ENCODE measurements around the gene POMGNT2.

The POMGNT2 gene

DNA sequence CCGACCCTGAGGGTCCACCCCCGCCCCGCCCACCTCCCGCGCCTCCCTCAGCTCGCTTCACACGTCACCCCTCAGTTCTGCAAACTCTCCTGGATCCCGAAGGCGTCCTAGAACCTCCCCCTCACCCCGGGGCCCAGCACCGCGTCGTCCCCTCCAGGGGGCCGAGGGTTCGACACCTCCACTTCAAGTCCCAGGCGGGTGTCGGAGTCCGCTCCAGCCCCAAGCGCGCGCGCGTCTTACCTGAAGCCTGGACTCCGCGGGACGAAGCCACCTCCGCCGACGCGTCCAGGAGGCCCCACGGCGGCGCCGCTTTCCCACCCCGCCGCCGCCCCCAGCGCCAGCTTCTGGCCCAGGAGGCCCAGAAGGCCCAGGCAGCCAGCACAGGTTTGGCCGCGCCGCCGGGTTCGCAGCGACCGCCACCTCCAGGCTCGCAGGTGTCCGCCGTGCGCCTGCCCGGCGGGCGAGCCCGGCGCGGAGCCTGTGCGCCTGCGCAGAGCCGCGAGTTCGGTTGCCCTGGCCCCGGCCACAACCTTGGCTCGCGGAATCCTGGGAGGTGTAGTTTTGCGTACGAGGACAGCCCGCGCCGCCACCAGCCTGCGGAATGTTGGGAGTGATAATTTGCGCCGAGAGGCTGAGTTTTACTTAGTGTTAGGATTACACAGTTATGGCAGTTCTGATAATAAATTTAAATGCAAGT lies at the start of gene POMGNT2:
Gene POMGNT2 (minus strand): TSS at position 484 of the 697 bp plus-strand sequence. CDS start 24,648 bp downstream, outside the sequence.
- DNase-seq (ENCODE audit: low read depth): peak; percentile 85

DNA sequence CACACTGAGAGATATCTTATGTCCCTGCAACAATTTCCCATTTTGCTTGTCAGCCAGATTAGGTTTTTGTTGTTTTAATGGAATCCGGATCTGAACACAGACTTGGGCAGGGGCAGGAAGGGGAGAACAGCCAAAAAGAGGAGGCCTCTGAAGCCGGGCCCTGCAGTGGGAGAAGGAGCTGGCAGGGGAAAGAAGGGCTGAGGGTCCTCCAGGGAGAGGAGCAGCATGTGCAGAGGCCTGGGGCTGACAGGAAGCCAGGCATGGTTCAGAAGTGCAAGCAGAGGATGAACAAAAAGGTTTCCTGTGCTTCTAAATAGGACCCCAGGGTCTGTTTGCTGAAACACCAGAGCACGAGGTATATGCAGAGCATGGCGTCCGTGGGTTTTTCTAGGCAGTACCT lies 49.1 kb upstream of the POMGNT2 start:
- DNase-seq (ENCODE audit: low read depth): no peak

DNA sequence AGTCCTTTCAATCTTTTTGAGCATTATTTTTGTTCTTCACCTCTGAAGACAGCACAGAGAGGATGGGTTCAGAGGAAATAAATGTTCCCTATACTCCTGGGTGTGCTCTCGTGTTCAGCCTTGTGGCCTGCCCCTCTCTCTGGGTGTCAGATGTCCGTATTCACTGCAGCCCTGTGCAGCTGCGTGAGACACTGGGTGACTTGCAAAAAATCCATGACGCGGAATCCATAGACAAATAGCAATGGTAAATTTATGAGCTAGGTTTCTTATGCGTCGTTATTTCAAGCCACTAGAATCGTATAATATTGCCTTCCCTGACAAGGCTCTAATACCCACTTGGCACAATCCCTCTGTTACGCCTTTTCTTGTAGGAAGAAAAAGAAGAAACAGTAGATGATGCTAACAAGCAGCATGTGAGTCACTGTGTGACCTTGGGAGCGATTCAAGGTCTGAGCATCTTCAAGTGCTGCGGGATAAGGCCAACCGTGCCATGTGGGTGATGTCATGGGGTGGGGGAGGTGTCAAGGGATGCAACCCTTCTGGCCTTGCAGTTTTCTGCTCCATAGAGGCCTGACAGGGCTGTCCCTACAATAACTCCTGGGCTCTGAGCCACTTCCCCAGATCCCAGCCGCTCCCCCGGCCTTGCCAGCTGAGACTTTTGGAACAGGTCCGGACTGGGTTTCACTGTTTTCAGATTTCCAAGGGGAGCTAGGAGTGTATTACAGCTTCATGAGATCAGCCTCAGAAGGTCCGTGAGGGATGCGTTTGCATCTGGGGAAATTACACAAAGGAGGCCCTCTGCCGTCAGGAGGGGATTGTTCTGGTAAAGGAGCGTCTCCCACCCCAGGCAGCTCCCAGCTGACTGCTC lies 47.6 kb upstream of the POMGNT2 start:
- no peak for DNase-seq (ENCODE audit: low read depth)

DNA sequence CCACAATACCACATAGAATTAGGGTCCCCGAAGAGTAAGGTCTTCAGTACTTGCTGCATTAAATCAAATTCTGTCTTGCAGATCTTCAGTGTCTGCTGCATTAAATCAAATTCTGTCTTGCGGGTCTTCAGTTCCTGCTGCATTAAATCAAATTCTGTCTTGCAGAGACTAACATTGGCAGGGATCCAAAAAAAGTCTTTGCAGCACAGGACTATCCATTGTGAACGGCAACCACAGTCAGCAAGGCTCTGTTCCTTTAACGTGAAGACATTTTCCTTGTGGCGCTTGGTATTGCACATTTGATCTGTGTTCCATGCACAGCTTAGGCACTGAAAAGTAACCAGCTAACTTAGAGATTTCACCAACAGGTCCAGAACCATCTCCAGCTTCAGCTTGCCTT lies 46.8 kb upstream of the POMGNT2 start:
- DNase-seq (ENCODE audit: low read depth): no peak

DNA sequence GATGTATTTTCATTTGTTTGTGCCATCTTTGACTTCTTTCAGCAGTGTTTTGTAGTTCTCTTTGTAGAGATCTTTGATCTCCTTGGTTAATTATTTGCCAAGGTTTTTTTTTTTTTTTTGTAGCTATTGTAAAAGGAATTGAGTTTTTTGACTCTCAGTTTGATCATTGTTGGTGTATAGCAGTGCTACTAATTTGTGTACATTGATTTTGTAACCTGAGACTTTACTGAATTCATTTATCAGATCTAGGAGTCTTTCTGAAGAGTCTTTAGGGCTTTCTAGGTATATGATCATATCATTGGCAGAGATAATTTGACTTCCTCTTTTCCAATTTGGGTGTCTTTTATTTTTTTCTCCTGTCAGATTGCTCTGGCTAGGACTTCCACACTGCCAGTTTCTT lies 42.2 kb upstream of the POMGNT2 start:
- DNase-seq (ENCODE audit: low read depth): no peak

DNA sequence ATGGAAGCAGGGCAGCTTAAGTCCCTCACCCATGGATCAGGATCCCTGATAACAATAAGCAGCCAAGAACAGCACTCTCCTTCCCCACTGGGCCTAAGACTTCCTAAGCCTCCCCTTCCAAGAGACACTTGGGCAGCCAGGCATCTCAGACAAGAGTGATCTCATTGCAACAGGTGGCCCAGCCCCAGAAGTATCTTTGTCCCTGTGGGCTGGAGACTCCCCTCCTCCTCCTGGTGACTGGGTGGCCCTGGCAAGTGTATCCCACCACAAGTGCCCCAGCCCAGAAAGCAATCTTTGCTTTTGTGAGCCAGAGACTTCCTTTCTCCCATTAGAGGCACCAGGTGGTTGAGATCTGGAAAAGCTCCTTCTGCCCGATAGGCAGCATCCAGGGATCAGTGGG lies 40.7 kb upstream of the POMGNT2 start:
- no peak for DNase-seq (ENCODE audit: low read depth)

DNA sequence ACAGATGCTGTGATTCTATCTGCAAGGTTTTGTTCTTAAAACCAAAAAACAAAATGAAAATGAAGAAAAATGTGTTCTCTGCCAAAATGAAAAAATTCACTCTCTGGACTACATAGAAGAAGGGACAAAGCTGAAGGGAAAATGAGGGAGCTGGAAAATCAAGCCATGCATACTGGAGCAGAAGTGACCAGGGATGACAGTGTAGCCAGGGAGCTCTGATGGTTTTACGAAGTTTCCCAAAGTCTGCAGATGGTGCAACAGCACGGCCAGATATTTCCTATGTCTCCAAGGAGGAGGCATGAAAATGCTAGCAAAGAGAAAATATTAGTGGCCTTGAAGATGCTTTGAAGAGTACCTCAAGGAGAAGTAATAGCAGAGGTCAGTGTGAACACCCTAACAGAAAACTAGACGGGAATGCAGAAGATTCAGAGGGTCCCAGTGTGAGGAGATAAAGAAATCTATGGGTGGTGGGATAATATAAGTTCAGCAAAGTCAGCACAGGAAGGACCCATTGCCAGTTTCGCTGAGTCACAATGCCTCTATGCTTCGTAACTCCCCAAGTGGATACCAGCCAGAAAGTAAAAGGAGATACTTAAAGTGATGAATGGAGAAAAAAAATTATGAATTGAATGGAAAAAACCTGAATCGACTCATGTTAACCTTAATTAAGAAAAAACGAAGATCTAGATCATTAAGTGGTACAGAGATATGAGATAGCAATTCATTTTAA lies 39.0 kb upstream of the POMGNT2 start:
- no peak for DNase-seq (ENCODE audit: low read depth)

DNA sequence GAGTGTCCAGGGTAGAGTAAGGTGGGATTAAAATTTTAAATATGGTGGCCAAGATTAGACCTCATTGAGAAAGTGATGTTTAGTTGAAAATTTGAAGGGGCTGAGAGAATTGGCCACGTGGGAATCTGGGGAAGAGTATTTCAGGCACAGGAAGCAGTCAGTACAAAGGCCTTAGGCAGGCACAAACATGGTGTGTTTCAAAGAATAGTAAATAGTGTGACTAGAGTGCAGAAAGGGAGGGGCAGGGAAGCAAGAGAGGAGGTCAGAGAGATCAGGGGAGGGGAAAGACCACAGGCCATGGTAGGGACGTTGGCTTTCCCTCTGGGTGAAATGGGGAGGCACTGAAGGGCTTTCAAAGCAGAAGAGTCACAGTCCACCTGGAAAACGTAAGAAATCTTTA lies 36.6 kb upstream of the POMGNT2 start:
- no peak for DNase-seq (ENCODE audit: low read depth)

DNA sequence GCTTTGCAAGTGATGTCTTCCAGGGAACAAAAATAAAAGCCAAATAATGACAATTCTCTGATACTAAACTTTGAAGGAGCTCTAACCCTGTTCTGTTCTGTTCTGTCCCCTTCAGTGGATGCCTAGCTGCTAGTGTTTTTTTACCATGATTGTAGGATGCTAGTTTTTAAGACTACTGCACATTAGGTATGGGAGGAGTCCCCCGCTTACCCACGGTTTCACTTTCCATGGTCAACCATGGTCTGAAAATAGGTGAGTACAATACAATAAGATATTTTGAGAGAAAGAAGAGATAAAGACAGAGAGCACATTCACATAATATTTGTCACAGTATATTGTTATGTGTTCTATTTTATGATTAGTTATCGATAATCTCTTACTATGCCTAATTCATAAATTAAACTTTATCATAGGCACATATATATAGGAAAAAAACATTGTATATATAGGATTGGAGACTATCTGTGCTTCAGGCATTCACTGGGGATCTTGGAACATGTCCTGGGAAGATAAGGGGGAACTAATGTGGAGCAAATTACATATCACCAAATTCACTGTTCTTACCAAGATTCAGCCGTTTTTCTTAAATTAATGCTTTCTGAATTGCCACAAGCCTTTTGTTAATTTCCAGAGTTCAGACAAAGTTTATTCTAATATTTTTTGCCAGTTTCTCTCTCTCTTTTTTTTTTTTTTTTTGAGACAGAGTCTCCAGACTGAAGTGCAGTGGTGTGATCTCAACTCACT lies 32.8 kb upstream of the POMGNT2 start:
- no peak for DNase-seq (ENCODE audit: low read depth)

DNA sequence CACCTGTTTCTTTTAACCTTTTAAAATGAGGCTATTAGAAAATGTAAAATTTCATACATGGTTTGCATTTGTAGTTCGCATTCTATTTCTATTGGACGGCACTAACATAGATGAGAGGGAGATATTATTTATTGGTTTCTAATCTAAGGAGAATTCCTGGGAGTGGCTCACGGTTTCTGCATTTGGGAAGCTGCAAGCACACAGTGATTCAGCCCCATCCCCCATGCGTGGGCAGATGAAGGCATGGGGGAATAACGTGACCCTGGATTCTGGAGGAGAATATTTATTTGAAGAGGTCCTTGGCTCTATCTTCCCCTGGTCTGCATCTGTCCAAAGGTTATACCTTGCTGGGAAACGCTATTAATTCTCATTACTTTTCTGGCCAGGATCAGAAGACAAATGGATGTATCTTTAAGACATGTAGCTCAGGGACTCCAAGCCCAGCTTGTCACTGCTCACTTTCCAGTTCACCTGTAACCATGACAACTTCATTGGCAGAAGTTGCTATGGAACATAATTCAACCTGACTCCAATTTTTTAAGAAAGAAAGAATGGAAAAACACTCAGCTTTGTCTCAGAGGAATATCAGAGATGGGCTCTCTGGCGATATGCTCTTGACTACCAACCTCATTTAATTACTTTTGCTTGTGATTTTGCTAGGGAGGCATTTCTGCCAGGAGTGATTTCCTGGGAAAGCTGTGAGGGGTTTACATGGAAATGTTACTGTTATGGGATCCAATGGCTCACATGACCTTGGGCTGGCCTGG lies 27.2 kb upstream of the POMGNT2 start:
- no peak for DNase-seq (ENCODE audit: low read depth)

DNA sequence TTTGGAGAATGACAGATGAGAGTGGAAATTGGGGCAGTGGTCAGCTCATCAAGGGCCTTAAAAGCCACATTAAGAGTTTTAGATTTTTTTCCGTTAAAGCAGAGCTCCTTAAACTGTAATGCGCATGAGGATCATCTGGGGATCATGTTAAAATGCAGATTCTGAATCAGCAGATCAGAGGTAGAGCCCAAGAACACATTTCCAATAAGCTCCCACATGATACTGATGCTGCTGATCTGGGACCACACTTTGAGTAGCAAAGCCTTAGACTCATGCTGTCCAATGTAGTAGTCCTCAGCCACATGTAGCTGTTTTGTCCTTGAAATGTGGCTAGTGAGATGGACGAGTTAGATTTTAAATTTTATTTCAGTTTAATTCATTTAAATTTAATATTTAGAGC lies 26.3 kb upstream of the POMGNT2 start:
- DNase-seq (ENCODE audit: low read depth): no peak

DNA sequence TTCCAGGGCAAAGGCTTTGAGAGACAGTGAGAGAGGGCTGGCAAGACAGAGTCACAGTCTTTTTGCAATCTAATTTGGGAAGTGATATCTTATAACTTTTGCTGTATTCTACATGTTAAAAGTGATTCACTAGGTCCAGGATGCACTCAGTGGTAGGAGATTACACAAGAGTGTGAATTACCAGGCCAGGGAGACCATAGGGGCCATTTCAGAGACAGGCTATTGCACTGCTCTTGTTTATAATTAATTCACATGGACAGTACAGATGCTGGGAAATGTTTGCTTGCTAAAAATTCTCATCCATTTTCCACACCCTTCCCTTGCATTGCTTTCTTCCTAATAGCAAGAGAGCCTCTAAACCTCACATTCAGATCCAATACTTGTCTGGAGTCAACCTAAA lies 22.6 kb upstream of the POMGNT2 start:
- no peak for DNase-seq (ENCODE audit: low read depth)

DNA sequence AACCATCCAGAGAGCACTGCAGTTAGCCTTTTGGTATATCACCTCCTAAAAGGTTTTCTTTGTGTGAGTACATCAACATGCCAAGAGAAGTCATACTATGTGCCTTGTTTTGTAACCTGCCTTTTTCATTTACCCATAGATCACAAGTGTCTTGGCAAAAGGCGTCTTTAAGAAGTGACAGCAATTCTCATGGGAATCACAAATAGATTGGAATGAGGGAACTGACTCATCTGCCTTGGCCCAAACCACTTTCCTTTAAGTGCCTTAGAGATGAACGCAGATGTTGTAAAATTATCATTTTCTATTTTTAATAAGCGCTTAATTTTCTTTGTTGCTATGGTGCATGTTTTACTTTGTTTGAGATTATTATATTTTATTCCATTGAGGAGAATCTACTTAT lies 20.7 kb upstream of the POMGNT2 start:
- no peak for DNase-seq (ENCODE audit: low read depth)

DNA sequence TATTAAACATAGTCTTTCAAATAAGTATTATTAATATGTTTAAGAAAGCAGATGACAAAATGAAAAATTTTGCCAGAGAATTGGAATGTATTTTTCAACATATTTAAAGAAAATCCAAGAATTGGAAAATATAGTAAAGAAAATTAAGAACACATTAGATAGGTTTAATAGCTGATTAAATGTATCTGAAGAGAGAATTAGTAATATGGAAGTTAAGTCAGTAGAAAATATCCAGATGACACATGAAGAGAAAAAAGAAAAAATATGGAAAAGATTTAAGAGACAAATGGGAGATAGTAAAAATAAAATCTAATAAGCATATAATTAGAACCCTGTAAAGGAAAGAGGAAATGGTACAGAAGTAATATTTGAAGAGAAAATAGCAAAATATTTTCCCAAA lies 18.0 kb upstream of the POMGNT2 start:
- no peak for DNase-seq (ENCODE audit: low read depth)

DNA sequence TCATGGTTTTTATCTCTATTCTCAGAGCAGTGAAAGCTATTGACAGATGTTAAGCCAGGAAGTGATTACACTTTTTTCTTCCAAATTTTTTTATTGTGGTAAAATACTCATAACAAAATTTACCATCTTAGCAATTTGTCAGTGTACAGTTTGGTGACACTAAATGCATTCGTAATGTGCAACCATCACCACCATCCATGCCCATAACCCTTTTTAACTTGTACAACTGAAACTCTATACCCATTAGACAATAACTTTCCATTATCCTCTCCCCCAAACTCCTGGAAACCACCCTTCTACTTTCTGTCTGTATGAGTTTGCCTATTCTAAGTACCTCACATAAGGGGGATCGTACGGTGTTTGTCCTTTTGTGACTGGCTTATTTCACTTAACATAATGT lies 15.1 kb upstream of the POMGNT2 start:
- no peak for DNase-seq (ENCODE audit: low read depth)

DNA sequence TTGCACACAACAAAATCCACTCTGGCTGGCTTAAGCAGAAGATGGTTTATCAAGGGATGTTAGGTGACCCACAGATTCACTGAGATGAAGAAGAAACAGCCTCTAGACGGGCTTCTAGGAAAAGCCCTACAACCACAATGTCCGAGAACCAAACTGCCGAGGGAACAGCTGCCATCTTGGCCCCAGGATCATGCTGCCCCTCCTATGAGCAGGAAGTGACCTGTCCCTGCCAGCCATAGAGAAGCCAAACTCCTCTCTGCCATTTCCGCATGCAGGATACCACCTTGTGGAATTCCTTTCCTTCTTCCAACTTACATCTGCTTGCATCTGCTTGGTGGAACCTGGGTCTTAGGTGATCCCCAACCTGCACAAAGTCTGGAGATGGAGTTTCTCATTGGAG lies 11.4 kb upstream of the POMGNT2 start:
- no peak for DNase-seq (ENCODE audit: low read depth)

DNA sequence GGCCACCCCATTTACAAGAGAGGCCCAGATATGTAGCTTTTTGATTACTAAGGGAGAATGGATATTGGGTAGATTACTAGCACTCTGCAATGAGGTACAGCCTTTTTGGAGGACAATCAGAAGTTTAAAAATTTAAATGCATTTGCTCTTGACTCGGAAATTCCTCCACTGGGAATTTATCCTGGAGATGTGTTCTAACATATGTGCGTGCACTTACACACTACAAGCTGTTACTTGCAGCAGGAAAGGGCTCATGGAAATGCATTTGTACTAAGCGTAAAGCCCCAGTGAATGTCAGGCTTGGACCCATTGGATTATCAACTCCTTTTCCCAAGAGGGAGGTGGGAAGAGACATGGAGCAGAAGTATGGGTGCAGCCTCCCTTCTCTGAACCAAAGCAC lies 7.8 kb upstream of the POMGNT2 start:
- DNase-seq (ENCODE audit: low read depth): no peak

DNA sequence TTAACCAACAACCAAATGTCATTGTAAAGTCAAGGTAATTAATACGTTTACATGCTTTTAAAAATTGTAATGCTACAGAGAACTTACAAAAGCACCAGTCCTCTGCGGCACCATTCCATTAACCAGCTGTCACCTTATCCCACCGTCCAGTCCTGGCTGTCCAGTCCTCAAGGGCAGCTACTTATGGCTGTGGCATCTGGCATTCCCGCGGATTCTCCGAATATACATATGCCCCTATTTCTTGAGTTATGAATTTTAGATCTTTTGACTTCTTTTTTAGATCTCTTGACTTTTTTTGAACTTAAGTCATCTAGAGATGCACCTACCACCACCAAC lies 382 bp upstream of the POMGNT2 start:
- no peak for DNase-seq (ENCODE audit: low read depth)

DNA sequence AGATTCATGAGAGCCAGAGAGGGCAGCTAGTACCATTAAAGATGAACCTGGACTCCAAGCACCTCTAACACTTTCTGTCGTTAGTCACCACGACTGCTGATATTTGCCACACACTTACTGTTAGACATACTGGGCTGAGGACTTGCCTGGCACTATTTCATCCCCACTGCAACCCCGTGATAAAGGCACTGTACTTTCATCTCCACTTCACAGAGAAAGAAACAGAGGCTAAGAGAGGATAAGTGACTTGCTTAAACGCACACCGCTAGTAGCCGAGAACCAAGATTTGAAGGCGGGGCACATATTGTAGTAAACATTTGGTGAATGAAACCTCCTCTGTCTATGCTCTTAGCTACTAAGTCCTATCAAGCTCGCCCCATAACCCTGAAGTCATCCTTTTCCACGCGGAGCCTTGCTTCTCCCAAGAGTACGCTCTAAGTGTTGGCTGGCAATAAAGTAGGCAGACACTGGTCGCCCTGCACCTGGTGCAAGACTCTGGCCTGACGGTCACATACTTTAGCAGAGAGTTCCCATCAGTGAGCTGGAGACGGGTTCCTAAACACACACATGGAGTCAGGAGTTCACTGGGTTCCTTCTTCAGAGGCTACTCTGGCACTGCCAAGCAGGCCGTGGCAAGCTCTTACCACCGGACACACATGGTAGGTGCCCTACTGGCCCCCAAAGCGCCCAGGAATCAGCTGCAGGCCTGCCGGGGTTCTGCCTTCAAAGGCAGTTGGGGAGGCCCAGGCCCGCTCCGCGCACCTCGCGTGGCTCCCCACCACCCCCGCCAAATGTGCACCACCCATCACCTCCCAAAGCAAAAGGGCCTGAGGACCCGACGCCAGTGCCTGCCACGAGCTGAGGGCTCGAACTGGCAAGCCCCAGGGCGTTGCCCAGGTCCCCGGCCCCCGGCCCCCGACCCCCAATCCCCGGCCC lies 951 bp downstream of the POMGNT2 start:
- no peak for DNase-seq (ENCODE audit: low read depth)

DNA sequence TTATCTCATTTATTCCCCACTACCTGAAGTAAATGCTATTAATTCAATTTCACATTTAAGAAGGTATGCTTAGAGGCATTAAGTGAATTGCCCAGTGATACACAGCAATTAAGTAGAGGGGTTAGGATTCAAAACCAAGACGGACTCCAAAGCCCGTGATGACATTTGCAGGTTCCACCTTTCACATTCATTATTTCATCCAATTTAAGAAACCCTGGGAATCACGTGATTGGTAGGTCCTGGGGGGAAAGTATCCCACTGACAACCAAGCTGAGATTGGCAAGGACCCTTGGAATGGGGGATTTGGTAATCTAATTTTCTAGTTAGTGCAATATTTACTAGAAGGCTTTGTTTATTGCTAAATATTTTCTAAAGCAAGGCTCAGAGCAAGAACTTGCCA lies 1.8 kb downstream of the POMGNT2 start:
- DNase-seq (ENCODE audit: low read depth): no peak
